ENCODE data around the gene LCN15. TPM values are rescaled to one million over a fixed set of nuclear protein-coding genes. Genes with fewer than 3 reads are reported as not detected.

Gene LCN15
- polyA plus RNA-seq, 1 donor from 2014 or later = not detected

DNA sequence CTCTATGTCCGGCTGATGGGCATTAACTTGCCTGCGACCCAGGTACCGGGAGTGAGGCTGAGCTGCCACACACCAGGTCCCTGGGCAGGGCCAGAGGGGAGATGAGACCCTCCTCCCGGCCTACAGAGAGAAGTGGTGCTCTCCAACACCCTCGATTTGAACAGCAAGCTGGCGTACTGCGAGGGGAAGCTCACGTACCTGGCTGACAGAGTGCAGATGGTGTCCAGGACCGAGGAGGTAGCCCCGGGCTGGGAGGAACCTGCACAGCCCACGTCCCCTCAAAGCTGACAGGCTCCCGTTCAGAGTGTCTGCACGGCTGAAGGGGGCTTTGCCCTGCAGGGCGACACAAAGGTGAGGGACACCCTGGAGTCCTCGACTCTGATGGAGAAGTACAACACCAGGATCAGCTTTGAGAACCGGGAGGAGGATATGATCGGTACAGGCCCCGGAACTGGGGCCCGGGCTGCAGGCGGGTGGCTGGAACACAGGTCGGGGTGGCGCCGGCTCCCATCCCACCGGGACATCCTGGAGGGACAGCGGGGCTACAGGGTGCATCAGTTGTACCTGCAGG is 42.4 kb upstream of the LCN15 start:
- Histone ChIP-seq H4K20me1 (ENCODE audit: insufficient read depth) (no peaks in the 10 kb centered on the region), H3K9me3 (ENCODE audit: low read length) (no peaks in the 10 kb centered on the region), H3K36me3 (ENCODE audit: insufficient read depth, low read length) (no peaks in the 10 kb centered on the region), H3K79me2 (replicated peaks; ENCODE audit: insufficient read depth, low read length) (peaks cover 28% of the 10 kb centered on the region), H3K27me3 (ENCODE audit: insufficient read depth, low read depth, low read length) (no peaks in the 10 kb centered on the region), H3K4me2 (ENCODE audit: low read length) (peak overlapping the region; percentile 76), H3F3A (ENCODE audit: insufficient read depth, low read length, poor library complexity, severe bottlenecking) (no peaks in the 10 kb centered on the region), H3K9me2 (ENCODE audit: insufficient read depth, low read length) (no peaks in the 10 kb centered on the region), H3K4me3 (ENCODE audit: low read length) (peak overlapping the region; percentile 80), H3K9ac (ENCODE audit: low read length) (peak overlapping the region; percentile 77), H3K27ac (ENCODE audit: low read length) (no peak overlapping the region), H2AFZ (ENCODE audit: low read depth, low read length) (no peak overlapping the region)
- no peak for TF ChIP-seq TAF1 (IDR thresholded peaks at IDR 0.05; ENCODE audit: low read depth)
- no peak for TF ChIP-seq EP300 (conservative IDR thresholded peaks at IDR 0.05; ENCODE audit: poor library complexity, severe bottlenecking)
- no peak for TF ChIP-seq POLR2AphosphoS5 (IDR thresholded peaks at IDR 0.05)
- no peak for TF ChIP-seq SMC3 (conservative IDR thresholded peaks at IDR 0.05; ENCODE audit: poor library complexity)
- TF ChIP-seq RAD21 (conservative IDR thresholded peaks at IDR 0.05) = no peak
- TF ChIP-seq, protein P1, sequence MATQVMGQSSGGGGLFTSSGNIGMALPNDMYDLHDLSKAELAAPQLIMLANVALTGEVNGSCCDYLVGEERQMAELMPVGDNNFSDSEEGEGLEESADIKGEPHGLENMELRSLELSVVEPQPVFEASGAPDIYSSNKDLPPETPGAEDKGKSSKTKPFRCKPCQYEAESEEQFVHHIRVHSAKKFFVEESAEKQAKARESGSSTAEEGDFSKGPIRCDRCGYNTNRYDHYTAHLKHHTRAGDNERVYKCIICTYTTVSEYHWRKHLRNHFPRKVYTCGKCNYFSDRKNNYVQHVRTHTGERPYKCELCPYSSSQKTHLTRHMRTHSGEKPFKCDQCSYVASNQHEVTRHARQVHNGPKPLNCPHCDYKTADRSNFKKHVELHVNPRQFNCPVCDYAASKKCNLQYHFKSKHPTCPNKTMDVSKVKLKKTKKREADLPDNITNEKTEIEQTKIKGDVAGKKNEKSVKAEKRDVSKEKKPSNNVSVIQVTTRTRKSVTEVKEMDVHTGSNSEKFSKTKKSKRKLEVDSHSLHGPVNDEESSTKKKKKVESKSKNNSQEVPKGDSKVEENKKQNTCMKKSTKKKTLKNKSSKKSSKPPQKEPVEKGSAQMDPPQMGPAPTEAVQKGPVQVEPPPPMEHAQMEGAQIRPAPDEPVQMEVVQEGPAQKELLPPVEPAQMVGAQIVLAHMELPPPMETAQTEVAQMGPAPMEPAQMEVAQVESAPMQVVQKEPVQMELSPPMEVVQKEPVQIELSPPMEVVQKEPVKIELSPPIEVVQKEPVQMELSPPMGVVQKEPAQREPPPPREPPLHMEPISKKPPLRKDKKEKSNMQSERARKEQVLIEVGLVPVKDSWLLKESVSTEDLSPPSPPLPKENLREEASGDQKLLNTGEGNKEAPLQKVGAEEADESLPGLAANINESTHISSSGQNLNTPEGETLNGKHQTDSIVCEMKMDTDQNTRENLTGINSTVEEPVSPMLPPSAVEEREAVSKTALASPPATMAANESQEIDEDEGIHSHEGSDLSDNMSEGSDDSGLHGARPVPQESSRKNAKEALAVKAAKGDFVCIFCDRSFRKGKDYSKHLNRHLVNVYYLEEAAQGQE (IDR thresholded peaks at IDR 0.05; ENCODE audit: borderline replicate concordance) = no peak
- no peak for TF ChIP-seq MXI1 (conservative IDR thresholded peaks at IDR 0.05; ENCODE audit: poor library complexity, severe bottlenecking)
- TF ChIP-seq EZH2 (IDR thresholded peaks at IDR 0.05; ENCODE audit: borderline replicate concordance, insufficient read depth, low read length, poor library complexity, severe bottlenecking) = no peak
- no peak for TF ChIP-seq CTCF (IDR thresholded peaks at IDR 0.05; ENCODE audit: poor library complexity, severe bottlenecking)

DNA sequence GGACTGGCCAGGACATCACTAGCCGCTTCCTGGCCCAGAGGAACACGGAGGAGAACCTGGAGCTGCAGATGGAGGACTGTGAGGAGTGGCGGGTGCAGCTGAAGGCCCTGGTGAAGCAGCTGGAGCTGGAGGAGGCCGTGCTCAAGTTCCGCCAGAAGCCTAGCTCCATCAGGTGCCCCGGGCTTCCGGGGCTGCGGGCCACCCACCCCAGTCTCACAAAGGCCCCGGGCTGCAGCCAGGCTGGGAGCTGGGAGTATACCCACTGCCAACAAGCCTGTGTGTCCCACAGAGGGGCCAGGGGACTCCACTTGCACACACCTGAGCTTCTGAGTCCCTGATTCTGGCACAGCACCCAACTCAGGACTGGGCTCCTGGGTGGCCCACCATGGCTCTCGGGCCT is 41.7 kb upstream of the LCN15 start:
- H4K20me1 ChIP-seq (ENCODE audit: insufficient read depth) = no peaks in the 10 kb centered on the region
- no peaks in the 10 kb centered on the region for H3K9me3 ChIP-seq (ENCODE audit: low read length)
- no peak for TF ChIP-seq EP300 (conservative IDR thresholded peaks at IDR 0.05; ENCODE audit: poor library complexity, severe bottlenecking)
- TF ChIP-seq RAD21 (conservative IDR thresholded peaks at IDR 0.05) = no peak
- TF ChIP-seq, protein P1 (IDR thresholded peaks at IDR 0.05; ENCODE audit: borderline replicate concordance) = no peak
- H3K36me3 ChIP-seq (ENCODE audit: insufficient read depth, low read length) = no peaks in the 10 kb centered on the region
- no peaks in the 10 kb centered on the region for H3K27me3 ChIP-seq (ENCODE audit: insufficient read depth, low read depth, low read length)
- H3F3A ChIP-seq (ENCODE audit: insufficient read depth, low read length, poor library complexity, severe bottlenecking) = no peaks in the 10 kb centered on the region
- H3K9ac ChIP-seq (ENCODE audit: low read length) = no peak overlapping the region
- H3K79me2 ChIP-seq (replicated peaks; ENCODE audit: insufficient read depth, low read length) = peaks cover 25% of the 10 kb centered on the region
- no peak overlapping the region for H3K4me3 ChIP-seq (ENCODE audit: low read length)
- H3K27ac ChIP-seq (ENCODE audit: low read length) = no peak overlapping the region
- H3K4me2 ChIP-seq (ENCODE audit: low read length) = no peak overlapping the region
- H2AFZ ChIP-seq (ENCODE audit: low read depth, low read length) = no peak overlapping the region
- H3K9me2 ChIP-seq (ENCODE audit: insufficient read depth, low read length) = no peaks in the 10 kb centered on the region
